ENCODE results near the gene GLP2R. TPM values are rescaled to one million over a fixed set of nuclear protein-coding genes. Genes with fewer than 3 reads are reported as not detected.

Gene GLP2R
- polyA plus RNA-seq, 4 donors: not detected

DNA sequence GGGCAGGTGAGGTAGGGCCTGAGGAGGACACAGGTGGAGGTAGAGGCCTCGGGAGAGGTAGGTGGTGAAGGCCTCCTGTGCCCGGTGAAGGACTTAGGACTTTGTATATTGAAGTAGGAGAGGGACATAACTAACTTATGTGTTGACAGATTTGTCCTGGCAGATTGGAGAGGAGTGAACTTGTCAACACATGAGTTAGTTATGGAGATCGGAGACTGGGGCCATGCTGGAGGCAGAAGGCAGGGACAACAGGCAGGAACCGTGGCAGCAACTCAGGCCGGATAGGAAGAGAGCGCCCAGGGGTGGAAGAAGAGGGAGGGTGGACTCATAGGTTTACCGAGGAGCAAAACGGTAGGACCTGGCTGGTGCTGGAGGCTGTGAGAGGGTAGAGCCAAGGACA lies 18.4 kb downstream of the GLP2R start:
- no peak for DNase-seq (ENCODE audit: low read depth in 4 of 4, low spot score in 2 of 4)

DNA sequence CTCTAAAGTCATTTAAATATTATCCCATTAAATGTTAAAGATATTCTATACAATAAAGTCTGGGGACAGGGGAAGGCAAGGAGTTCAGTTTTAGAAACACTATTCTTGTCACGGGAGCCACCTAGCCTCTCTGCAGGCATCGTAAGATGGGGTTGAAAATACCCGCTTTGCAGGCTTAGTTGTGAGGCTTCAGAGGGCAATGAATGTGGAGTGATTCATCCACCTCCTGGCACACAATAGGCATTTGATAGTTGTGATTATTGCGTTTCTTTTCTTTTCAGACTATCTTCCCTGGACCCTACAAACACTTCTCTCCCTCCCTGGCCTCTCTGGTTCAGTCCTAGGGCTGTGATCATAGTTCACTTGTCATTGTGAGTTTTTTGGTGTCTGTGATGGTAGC lies 19.6 kb downstream of the GLP2R start:
- DNase-seq (ENCODE audit: low read depth in 4 of 4, low spot score in 2 of 4): no peak

DNA sequence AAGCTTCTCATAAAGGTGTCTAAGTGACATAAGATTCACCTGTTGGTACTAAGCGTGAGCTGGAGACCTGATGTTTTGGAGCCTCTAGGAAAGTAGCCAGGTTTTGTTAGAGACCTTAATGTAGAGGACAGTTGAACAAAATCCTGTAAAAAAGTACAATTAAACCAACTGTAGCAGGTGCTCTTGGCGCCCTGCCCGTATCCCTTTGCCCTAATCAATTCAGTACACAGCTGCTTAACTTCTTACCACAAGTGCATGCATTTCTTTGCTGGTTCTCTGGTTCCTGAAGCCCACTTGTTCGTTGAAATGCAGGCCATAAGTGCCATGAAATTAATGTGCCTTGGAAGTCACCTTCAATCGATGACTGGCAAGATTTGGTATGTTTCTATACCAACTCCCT lies 24.4 kb downstream of the GLP2R start:
- DNase-seq (ENCODE audit: low read depth in 4 of 4, low spot score in 2 of 4): no peak

DNA sequence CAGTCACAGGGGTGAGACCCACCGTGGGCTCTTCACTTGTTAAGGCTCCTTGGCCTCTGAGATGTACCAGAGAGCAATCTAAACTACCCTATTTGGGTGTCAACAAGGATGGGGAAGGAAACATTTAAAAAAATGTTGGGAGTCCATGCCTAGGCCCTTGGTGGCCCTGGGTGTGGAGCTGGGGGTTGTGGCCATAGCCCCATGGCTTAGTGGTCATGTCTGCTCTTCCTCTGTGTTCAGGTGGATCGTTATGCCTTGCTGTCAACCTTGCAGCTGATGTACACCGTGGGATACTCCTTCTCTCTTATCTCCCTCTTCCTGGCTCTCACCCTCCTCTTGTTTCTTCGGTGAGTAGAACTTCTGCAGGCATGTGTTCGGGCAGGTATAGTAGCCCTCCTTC lies 28.5 kb downstream of the GLP2R start:
- DNase-seq (ENCODE audit: low read depth in 4 of 4, low spot score in 2 of 4): no peak

DNA sequence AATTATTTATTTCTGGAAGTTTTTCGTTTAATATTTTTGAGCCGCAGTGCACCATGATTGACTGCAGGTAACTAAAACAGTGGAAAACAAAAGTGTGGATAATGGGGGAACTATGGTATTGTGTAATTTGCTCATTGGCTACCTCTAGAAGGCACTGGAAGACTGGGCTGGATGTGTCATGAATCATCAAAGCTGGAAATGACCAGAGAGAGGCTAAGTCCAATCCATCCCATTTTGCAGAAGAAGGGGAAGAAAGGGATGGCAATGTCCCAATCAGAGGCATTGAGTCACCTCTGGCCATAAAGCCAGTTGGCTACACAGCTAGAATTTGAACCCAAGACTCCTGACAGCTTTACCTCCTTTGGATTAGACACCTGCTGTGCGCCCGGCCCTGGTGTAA lies 29.3 kb downstream of the GLP2R start:
- no peak for DNase-seq (ENCODE audit: low read depth in 4 of 4, low spot score in 2 of 4)

DNA sequence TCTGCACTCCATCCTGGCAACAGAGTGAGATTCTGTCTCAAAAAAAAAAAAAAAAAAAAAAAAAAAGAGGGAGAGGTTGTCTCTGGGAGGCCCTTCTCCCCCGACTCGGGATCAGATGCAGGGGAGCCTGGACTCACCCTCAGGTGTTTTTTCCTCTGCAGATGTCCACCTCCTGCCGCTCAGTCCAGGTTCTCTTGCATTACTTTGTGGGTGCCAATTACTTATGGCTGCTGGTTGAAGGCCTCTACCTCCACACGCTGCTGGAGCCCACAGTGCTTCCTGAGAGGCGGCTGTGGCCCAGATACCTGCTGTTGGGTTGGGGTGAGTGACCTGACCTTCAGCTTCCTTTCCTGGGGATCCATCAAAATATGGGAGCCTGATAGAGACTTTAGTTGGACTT lies 34.1 kb downstream of the GLP2R start:
- DNase-seq (ENCODE audit: low read depth in 4 of 4, low spot score in 2 of 4): no peak

DNA sequence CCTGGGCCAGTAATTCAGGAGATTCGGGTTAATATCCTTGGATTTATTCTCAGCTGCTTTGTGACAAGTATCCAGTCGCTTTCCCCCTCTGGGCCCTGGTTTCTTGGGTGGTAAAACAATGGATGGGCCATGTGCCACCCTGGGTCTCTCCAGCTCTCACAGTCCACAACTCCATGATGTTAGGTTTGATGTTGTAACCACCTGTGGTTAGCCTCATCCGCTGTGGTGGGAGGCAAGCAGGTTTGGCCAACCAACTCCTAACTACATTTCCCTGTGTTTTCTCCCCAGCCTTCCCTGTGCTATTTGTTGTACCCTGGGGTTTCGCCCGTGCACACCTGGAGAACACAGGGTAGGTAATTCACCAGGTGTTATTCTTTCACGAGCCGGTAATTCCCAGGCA lies 35.1 kb downstream of the GLP2R start:
- no peak for DNase-seq (ENCODE audit: low read depth in 4 of 4, low spot score in 2 of 4)

DNA sequence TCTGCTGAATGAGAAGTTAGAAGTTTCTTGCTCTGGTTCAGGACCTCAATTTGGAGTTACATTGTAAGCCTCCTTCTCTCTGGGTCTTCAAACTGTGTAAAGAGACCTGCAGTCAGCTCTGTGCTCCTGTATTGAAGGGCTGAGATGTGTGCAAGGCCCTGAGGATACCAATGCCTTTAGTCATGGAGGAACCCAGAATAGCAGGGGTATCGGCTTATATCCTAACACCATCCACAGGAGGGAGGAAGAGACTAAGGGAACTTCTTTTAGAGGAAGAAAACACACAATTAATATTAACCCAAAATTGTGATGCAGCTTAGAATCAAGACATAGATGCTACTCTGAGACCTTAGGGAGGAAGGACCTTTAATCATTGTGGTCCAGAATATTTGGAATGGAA lies 36.5 kb downstream of the GLP2R start:
- DNase-seq (ENCODE audit: low read depth in 4 of 4, low spot score in 2 of 4): no peak

DNA sequence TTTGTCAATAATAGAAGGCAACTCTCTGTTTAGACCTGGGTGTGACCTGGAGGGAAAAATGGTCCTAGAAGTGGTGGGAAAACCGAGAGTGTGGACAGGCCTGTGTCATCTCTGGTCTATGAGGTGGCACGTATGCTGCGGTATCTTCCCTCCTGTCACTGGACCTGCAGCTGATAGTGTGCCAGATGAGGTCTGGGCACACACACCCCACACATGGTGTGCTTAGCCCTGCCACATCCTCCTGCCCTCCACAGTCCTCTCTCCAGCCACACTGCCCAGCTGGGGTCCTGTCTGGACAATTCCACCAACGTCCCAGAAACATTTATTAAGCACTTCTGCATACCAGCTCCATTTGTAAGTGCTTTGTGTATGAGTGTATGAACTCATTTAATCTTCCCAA lies 37.2 kb downstream of the GLP2R start:
- DNase-seq (ENCODE audit: low read depth in 4 of 4, low spot score in 2 of 4): no peak

DNA sequence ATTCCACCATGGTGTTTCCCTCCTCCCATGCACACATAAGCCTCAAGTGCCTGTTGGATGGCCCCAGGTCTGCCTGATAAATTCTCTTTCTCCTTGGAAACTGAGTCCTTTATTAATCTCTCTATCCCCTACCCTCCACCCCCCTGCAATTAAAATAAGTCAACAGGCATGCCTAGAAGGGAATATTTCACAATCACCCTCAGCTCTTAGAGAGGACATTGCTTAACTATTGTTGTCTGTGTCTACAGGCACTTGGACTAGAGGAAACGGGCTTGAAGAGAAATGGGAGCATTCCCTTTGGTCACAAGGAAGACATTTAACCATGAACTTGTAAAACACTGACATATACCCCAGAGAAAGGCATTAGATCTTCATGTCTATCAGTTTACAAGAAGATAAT lies 39.9 kb downstream of the GLP2R start:
- no peak for DNase-seq (ENCODE audit: low read depth in 4 of 4, low spot score in 2 of 4)

DNA sequence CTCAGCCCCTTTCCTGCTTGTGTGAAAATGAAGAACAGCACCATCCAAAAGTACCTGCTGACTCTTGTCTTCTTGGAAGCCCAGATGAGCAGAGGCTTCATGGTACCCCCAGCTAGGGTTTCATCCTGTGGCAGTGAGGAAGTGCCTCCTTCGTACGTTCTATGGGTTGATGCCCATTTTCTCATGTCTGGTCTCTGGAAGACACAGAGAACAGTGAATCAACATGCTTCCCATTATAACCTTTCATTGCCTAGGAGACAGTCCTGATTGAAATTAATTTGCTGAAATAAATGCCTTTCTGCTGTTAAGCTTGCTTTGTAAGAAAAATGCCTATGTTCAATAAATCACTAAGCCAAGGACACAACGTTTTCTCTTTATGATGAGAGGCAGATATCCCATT lies 42.8 kb downstream of the GLP2R start:
- DNase-seq (ENCODE audit: low read depth in 4 of 4, low spot score in 2 of 4): no peak

DNA sequence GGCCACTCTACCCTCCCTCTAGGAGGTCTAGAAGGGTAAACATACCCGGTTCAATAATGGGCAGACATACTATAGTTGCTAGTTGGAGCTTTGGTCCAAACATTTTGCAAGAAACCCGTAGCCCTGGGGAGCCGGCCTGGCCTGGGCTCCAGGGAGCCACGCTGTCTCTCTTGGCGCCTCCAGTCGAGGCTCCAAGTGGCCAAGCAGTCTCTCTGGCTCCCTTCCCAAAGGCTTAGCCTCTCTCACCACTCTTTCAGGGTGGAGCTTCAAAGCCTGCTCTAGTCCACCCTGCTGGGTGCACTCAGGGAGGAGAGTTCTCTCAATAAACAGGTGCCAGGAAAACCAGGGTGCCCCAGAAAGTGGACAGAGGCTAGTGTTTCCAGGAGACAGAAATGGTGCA lies 47.1 kb downstream of the GLP2R start:
- no peak for DNase-seq (ENCODE audit: low read depth in 4 of 4, low spot score in 2 of 4)

DNA sequence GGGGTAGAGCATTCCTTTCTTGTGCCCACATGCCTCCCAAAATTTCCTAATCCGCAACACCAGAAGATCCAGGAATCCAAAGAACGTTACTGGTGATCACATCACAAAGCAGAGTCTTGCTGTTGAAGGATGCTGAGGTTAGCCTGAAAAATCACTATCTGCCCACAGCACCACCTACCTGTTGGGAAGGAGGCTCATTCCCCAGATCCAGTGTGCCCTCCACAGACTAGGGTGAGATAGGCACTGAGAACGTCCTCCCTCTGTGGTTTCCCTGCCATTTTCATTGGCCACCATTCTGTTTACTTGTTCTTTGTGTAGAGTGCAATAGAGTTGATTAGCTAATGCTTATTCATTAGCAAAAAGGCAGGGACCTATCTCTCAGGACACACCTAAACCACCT lies 49.0 kb downstream of the GLP2R start:
- DNase-seq (ENCODE audit: low read depth in 4 of 4, low spot score in 2 of 4): no peak

DNA sequence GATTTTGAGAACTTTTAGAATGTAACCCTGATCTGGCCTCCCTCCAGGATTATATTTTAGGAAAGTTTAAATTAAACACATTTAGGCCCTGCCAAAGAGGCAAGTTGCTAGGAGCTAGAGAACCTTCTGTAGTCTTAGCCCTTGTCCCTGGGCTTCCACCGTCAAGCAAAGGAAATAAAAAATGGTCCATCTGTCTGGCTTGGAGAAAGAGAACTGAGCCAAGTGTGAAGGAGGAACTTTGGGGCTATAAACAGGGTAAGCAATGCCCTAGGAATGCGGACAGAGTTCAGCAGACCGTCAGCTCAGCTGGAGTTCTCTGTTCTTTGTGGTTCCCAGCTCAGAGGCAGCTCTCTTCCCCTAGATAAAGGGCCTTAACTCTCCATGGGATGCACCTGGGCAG lies 49.7 kb downstream of the GLP2R start:
- DNase-seq (ENCODE audit: low read depth in 4 of 4, low spot score in 2 of 4): no peak

DNA sequence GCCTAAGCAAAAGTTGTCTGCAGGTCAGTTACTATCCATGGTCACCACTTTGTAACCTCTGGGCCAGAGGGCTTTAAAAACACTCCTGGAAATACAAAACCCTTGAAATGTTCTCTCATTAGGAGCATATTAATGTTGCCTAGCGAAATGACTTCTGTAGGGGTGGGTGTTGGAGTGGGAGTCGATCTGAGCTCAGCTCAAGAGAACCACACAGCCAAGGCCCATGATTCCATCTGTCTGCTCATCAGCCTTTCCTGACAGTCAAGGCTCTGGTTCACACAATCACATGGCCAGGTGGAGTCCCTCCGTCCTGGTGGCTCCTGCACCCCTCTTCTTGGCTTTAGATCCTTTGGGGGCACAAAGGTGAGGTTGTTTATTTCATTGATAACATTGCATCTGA lies 52.6 kb downstream of the GLP2R start:
- DNase-seq (ENCODE audit: low read depth in 4 of 4, low spot score in 2 of 4): no peak

DNA sequence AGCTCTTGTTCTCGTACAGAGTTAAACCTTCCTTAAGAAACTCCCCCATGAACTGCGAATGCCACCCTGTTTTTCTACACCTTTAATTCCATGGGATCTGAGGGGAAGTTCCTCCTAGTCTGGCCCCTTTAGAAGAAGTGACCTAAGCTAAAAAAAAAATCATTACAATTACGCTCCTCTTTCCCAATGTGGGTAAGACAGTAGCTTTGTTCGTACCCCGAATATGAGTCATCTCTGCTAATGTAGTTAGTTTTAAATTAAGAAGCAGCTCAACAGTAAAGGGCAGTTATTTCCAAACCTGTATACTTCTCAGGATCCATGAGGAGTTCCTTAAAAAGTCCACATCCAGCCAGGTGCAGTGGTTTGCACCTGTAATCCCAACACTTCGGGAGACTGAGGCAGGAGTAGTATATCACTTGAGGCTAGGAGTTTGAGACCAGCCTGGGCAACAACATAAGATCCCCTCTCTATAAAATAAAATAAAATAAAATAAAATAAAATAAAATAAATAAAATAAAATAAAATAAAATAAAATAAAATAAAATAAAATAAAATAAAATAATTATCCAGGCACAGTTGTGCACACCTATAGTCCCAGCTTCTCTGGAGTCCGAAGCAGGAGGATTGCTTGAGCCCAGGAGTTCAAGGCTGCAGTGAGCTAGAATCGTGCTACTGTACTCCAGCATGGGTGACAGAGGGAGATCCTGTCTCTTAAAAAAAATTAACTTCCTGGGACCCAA lies 53.2 kb downstream of the GLP2R start:
- no peak for DNase-seq (ENCODE audit: low read depth in 4 of 4, low spot score in 2 of 4)

DNA sequence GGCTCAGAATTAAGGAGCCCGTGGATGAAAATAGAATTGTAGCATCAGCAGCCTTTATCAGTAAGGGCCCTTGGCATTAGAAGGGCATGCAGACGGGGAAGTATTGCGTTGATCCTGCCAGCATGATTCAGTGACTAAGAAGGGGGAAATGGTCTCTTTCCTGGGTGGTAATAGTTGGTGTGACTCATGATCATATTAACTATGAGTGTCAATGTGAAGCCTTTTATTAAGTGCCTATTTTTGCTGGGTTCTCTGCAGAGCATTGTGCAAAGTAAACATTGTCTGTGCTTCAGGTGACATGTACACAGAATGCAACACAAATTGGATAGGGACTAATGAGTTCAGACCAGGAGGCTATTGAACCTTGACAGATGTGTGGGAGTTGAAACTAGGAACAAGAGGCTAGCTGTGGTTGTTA lies 54.9 kb downstream of the GLP2R start:
- DNase-seq (ENCODE audit: low read depth in 4 of 4, low spot score in 2 of 4): no peak

DNA sequence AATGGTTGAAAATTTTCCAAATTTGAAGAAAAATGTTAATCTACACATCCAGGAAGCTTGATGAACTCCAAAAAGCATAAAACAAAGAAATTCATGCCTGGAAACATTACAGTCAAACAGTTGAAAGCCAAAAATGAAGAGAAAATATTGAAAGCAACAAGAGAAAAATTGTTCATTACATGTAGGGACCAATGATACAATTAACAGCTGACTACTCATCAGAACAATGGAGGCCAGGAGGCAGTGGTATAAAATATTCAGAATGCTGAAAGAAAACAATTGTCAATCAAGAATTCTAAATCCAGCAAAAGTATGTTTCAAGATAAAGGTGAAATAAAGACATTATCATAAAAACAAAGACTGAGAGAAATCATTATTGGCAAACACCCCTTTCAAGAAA lies 57.7 kb downstream of the GLP2R start:
- no peak for DNase-seq (ENCODE audit: low read depth in 4 of 4, low spot score in 2 of 4)

DNA sequence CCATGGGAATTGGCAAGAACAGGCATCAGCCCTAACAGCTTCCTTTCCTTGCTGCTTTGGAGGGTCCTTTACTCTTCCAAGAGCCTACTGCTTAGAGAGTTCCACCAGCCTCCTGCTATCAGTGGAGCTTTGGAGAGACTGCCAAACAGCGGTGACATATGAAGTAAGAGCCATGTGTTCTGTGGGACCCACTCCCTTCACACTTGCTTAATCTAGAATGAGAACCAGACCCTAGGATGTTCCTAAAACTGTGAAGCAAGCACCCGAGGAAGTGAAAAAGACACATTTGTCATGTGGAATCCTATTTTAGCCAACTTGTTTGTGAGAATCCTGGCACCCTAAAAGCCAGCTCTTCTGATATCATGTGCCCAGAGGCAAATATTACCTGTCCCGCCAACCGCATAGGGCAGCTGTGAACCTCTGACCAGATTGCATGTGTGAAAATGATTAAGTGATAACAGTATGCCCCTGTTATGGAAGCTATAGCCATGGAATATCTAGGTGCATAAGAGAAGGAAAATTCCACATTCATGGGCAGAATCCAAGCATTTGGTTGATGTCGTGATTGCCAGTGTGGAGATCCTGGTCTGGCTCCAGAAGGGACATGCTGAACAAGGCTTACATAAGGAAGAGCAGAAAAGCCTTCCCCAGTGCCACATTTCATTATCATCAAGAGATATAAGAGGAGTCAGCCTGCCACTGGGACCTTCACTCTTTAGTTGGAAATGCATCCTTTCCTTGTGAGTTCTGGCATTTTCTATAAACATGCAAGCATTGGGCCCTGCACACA lies 60.6 kb downstream of the GLP2R start:
- no peak for DNase-seq (ENCODE audit: low read depth in 4 of 4, low spot score in 2 of 4)

DNA sequence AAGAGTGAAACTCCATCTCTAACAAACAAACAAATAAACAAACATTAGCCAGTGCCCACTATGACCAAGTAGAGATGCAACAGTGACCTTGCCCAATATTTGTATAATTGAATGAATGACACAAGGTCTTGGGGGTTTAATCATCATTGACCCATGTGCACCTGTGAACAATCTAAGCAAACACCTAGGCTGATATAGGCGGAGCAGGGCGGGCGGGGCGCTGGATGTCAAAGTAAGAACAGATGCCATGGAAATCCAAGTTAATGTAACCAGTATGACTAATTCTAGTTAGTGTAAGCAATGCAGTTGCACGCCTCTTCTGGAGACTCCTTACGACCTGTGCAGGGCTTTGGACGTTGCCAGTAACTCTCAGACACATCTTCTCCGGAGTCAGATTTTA lies 61.8 kb downstream of the GLP2R start:
- no peak for DNase-seq (ENCODE audit: low read depth in 4 of 4, low spot score in 2 of 4)

DNA sequence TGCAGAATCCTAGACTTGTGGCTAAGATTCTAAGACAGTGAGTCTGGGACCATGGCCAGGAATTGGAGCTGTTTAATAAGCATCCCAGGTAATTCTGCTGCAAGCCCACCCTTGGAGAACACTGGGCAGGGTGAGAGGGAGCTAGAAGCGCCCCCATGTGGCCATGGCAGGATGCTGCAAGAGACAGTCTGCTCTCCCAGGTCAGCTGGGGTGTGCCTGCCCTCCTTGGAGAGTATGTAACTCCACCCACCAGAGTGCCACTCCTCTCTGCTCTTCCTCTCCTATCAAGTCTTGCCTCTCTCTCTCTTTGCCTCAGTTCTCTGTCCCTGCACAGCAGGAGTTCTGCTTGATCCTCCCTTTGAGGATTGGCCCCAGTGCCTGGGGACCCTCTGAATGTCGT lies 64.4 kb downstream of the GLP2R start:
- no peak for DNase-seq (ENCODE audit: low read depth in 4 of 4, low spot score in 2 of 4)

DNA sequence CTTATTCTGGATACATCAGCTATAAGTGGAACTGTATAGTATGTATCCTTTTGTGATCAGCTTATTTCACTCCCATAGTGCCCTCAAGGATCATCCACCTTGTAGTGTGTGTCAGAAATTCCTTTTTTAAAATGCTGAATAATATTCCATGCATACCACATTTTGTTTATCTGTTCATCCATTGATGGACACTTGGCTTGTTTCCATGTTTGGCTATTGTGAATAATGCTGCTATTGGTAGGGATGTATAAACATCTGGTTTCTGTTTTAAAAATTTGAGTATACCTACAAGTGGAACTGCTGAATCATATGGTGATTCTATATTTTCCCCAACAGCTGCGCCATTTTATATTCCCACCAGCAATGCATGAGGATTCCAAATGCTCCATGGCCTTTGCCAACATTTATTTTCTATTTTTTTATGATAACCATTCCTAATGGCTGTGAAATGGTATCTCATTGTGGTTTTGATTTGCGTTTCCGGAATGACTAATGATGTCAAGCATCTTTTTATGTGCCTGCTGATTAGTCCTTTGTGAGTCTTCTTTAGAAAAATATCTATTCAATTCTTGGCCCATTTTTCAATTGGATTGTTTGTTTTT lies 67.8 kb downstream of the GLP2R start:
- DNase-seq (ENCODE audit: low read depth in 4 of 4, low spot score in 2 of 4): no peak
